Breast epithelium (tissue), 3 donors: Measurements from ENCODE around the gene SLC26A2.

Source experiments
- CTCF ChIP-seq, 3 donors: fragments of 450-650 bp; IDR thresholded peaks; one replicate each; pipeline ENCODE4 v1.5.1; 2016 to 2017; ENCODE audit warnings: antibody characterized with exemption in 3 of 3, mild to moderate bottlenecking in 3 of 3, moderate library complexity in 3 of 3
- POLR2A ChIP-seq: fragments of 450-650 bp; IDR thresholded peaks from one replicate; pipeline ENCODE4 v1.6.1; 2016; ENCODE audit warnings: antibody characterized with exemption, mild to moderate bottlenecking, moderate library complexity
- POLR2AphosphoS5 ChIP-seq, 3 donors: sonication (generic); formaldehyde crosslinking; IDR thresholded peaks; one replicate each; pipeline ENCODE4 v1.6.1; 2017; ENCODE audit warnings: antibody characterized with exemption in 3 of 3

- TF ChIP-seq CTCF (IDR thresholded peaks at IDR 0.05) = no peak
- no peak for TF ChIP-seq POLR2AphosphoS5 (IDR thresholded peaks at IDR 0.05)
- TF ChIP-seq POLR2A = no peak
Observed at GRCh38 chr5:149915392-149916260, 44.9 kb upstream of the SLC26A2 start.
